DND-41 (cell line): ENCODE data around the gene SNX10.

Experiments
- CTCF ChIP-seq: IDR thresholded peaks from 2 replicates; pipeline ENCODE4 v1.5.1; 2012; ENCODE audit warnings: borderline replicate concordance, low read length, moderate library complexity, mild to moderate bottlenecking; ENCODE audit not compliant: poor library complexity, severe bottlenecking; ENCODE audit errors: extremely low read depth
- EZH2 ChIP-seq: IDR thresholded peaks from 3 replicates; pipeline ENCODE4 v1.6.1; 2012; ENCODE audit warnings: borderline replicate concordance, low read depth, mild to moderate bottlenecking, moderate library complexity, low read length, inconsistent platforms; ENCODE audit not compliant: severe bottlenecking

- TF ChIP-seq CTCF (no peak), EZH2 (no peak)
Observed at GRCh38 chr7:26390016-26390415, 98.4 kb downstream of the SNX10 start.
